Left renal pelvis (tissue), 4 donors: ENCODE data around the gene TANC2. TPM values are rescaled to one million over a fixed set of nuclear protein-coding genes. Genes with fewer than 3 reads are reported as not detected.
"Not testable (repeated sequence)": the region's sequence is repeated elsewhere in the genome, so short reads cannot be mapped to it uniquely, and the experiment has no call there.

Source experiments
- DNase-seq, 4 donors: peaks; one replicate each; pipeline ENCODE4 v3.0.0-alpha.2; 2013; ENCODE audit warnings: low read depth in 4 of 4, low spot score in 3 of 4
- polyA plus RNA-seq, 4 donors: library from polyadenylated mRNA; unstranded; fragments of 120-200 nt; gene quantifications; one replicate each; pipeline ENCODE4 v1.2.1, GENCODE V29; 2013; ENCODE audit not compliant: insufficient read length in 4 of 4

Gene TANC2
- polyA plus RNA-seq, 4 donors, result 28.3 to 32.0 (median 29.1) TPM

DNA sequence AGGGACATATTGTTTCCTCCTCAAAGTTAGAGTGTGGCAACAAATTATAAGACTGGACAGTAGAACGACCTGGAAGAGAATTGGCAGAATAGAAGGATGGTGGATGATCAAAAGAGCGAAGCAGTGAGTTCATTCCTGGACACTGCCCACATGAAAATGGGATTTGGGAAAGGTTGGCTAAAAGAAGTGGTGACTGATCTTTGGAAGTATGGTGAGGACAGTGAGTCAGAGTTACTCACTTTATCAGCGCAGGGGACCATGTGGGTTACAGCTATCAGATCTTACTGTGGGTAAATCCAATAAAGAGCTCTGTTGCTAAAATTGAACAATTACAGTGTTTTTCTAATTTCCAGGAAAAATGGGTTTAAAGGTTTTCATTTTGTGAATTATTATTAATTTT lies 2.7 kb upstream of the TANC2 start:
- no peak for DNase-seq

- no peak for DNase-seq
Measured at GRCh38 chr17:62964506-62964905, 1.5 kb upstream of the TANC2 start.

- peak in 1 of 4 donors; percentile 3 for DNase-seq
Measured at GRCh38 chr17:62965174-62965685, 805 bp upstream of the TANC2 start.

GRCh38 chr17:62966426-62967204 lies 580 bp downstream of the TANC2 start:
- peak in 1 of 4 donors; percentile 24 for DNase-seq

- no peak for DNase-seq
Measured at GRCh38 chr17:62967205-62967529, 1.1 kb downstream of the TANC2 start.

GRCh38 chr17:62968445-62968923 lies 2.4 kb downstream of the TANC2 start:
- peak in 3 of 4 donors; percentile 48 to 60 (median 59) for DNase-seq

DNA sequence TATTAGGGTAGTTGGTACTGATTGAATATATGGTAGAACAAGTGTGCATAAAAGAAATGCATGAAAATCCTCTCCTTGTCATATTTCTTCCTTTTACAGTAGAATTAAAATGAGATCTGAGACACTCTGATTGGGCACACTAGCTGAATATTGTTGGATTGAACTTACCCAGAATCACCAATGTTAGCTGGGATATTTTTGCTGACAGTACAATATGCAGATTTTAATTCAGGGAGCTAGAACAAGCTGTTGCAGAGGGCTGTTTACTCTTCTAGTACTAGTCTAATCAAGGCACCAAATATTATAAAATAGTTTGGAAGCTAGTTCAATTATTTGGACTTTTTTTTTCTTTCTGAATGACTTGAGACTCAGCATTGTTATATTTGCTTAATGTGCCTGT lies 4.6 kb downstream of the TANC2 start:
- DNase-seq, result no peak

GRCh38 chr17:62971853-62972252 lies 5.8 kb downstream of the TANC2 start:
- DNase-seq, result no peak

GRCh38 chr17:62974788-62975187 lies 8.8 kb downstream of the TANC2 start:
- DNase-seq, result no peak

GRCh38 chr17:62975206-62975605 lies 9.2 kb downstream of the TANC2 start:
- no peak for DNase-seq

- DNase-seq, result not testable (repeated sequence)
Measured at GRCh38 chr17:62976643-62977231, 10.7 kb downstream of the TANC2 start.

- DNase-seq, result no peak
Measured at GRCh38 chr17:62980842-62981241, 14.8 kb downstream of the TANC2 start.

GRCh38 chr17:62981933-62982332 lies 15.9 kb downstream of the TANC2 start:
- DNase-seq, result no peak

DNA sequence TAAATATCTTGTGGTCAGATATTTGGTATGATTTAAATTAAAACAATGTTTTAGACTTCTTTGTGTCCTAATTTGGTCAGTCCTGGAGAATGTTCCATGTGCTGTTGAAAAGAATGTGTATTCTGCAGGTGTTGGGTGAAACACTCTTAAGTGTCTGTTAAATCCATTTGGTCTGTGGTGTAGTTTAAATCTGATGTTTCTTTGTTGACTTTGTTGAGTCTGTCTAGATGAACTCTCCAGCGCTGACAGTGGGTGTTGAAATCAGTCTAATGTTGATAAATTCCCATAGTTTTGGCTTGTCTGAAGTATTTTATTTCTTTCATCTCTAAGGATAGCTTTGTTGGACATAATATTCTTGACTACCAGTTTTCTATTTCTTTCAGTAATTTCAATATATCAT lies 18.8 kb downstream of the TANC2 start:
- DNase-seq, result no peak

DNA sequence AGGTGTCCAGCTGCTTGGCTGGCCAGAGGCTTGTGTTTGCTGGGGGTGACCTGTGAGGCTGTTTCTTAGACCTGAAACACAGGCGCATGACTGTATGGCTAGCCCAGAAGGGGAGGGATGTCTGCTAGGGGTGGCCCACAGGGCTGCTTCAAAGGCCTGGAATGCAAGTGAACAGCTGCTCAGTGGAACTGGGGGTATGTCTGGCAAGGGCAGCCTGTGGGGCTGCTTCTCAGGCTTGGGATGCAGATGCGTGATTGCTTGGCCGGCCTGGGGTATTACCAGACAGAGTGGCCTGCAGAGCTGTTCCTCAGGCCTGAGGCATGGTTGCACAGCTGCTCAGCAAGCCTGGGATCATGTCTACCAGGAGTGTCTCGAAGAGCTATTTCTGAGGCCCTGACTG lies 20.5 kb downstream of the TANC2 start:
- no peak for DNase-seq

GRCh38 chr17:62987136-62987535 lies 21.1 kb downstream of the TANC2 start:
- no peak for DNase-seq

DNA sequence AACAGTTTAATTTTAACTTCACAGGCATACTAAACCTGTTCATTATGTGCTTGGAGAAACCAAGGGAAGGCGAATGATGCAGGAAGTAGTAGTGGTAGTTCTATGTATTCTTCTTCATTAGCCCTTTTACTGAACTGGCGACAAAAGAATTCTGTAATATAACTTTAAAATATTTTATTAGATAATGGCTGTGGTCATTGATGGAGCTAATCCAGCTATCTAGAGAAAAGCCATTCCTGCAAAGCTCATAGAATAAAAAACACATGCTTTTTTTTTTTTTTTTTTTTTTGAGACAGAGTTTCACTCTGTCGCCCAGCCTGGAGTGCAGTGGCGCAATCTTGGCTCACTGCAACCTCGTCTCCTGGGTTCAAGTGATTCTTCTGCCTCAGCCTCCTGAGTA lies 23.5 kb downstream of the TANC2 start:
- DNase-seq, result no peak

GRCh38 chr17:62994931-62995330 lies 28.9 kb downstream of the TANC2 start:
- no peak for DNase-seq

DNA sequence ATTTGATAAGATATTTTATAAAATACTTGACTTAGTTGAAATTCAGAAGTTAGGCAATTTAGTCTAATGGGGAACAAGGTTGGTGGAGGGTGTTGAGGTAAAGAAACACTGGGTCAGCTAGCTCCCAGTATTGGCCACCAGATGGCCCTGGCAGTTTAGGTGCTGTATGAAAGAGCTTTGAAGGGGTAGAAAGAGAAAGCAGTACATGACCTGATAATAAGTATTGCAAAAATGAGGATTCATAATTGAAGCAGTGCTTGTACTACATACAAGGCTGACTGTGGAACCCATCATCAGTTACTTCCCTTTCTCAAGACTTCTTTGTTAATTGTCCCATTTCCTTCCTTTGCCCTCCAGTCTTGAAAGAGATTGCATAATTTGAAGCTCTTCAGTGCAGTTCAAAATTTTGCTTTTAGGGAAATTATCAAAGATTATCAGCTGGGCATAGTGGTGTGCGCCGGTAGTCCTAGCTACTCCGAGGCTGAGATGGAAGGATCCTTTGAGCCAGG lies 29.4 kb downstream of the TANC2 start:
- no peak for DNase-seq

- DNase-seq, result no peak
Measured at GRCh38 chr17:62996221-62996620, 30.2 kb downstream of the TANC2 start.

DNA sequence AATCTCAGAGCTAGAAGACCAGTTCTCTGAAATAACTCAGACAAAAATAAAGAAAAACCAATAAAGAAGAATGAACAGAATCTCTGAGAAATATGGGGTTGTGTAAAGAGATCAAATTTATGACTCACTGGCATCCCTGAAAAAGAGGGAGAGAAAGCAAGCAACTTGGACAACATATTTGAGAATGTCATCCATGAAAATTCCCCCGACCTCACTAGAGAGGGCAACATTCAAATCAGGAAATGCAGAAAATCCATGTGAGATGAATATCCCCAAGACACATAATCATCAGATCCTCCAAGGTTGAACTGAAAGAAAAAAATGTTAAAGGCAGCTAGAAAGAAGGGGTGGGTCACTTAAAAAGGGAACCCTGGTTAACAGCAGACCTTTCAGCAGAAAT lies 32.1 kb downstream of the TANC2 start:
- DNase-seq, result no peak
